ENCODE results near the gene TMEM108. TPM values are rescaled to one million over a fixed set of nuclear protein-coding genes. Genes with fewer than 3 reads are reported as not detected.

The TMEM108 gene
- total and polyA plus RNA-seq, 10 of the 15 experiments (the other 5 are each of a cell fraction or from before 2014, with no cell fraction given): 0.02 to 0.58 (median 0.12) TPM; not detected in 5

- no peak for TF ChIP-seq HCFC1 (IDR thresholded peaks at IDR 0.05; ENCODE audit: low read length)
Observed at GRCh38 chr3:133361011-133361410, 322.8 kb downstream of the TMEM108 start (continued).

GRCh38 chr3:133361435-133361834 lies 323.2 kb downstream of the TMEM108 start:
- POLR2A ChIA-PET: no interaction called here
- WGBS (ENCODE audit: insufficient coverage, insufficient replicate concordance, low lambda C conversion rate, missing lambda C conversion rate): 15% methylated on average over 4 of the region's 4 CpGs
- no peaks in the 10 kb centered on the region for H3K36me3 ChIP-seq (ENCODE audit: control insufficient read depth in 2 of 2, insufficient read depth in 2 of 2, low read length in 1 of 2)
- no peak overlapping the region for H3K9ac ChIP-seq (ENCODE audit: control insufficient read depth, insufficient read depth, low read length)
- CTCF ChIA-PET: no interaction called here
- BruUV-seq (replicated peaks): no TSS peak
- H3K27ac ChIP-seq (ENCODE audit: control insufficient read depth, insufficient read depth): no peak overlapping the region
- H3K79me2 ChIP-seq (ENCODE audit: control insufficient read depth, insufficient read depth, low read length): no peaks in the 10 kb centered on the region
- ATAC-seq: no peak
- no peaks in the 10 kb centered on the region for H3K4me1 ChIP-seq (ENCODE audit: control insufficient read depth, insufficient read depth, low read length)
- H4K20me1 ChIP-seq (ENCODE audit: control insufficient read depth, insufficient read depth): no peaks in the 10 kb centered on the region
- H3K27me3 ChIP-seq (replicated peaks in 1 of 2; ENCODE audit: control insufficient read depth in 2 of 2, insufficient read depth in 2 of 2, low read length in 1 of 2): no peaks in the 10 kb centered on the region; a peak in 2 of 4 replicates
- no peaks in the 10 kb centered on the region for H3K9me3 ChIP-seq (replicated peaks; ENCODE audit: control insufficient read depth, insufficient read depth, low read length)
- TF ChIP-seq NFYB (IDR thresholded peaks at IDR 0.05; ENCODE audit: insufficient read depth, low read depth, low read length) (no peak), STAT1 (conservative IDR thresholded peaks at IDR 0.05) (no peak)
- no peak overlapping the region for H3K4me3 ChIP-seq
- FAIRE-seq: no peak
- H3K4me2 ChIP-seq (ENCODE audit: control insufficient read depth, insufficient read depth): no peak overlapping the region
- no peak for DNase-seq (ENCODE audit: low read depth, low spot score)
- SMC1A ChIA-PET (ENCODE audit: uncharacterized antibody, unreplicated experiment): interaction anchor here (1.3 kb wide), 1 partner anchor 16 kb away, joined by 3 read pairs; no protein-coding TSS in a partner anchor
- no peak overlapping the region for H2AFZ ChIP-seq (ENCODE audit: control insufficient read depth, low read depth, low read length)
- RAD21 ChIA-PET (ENCODE audit: unreplicated experiment): no interaction called here
- intact Hi-C loops (cut with micrococcal nuclease; ENCODE audit: unreplicated experiment): no loop called here
- in situ Hi-C loops (cut with MboI): no loop called here

- in situ Hi-C loops (cut with MboI): no loop called here
- no peak overlapping the region for H3K4me3 ChIP-seq
- 24% methylated on average over 4 of the region's 4 CpGs for WGBS (ENCODE audit: insufficient coverage, insufficient replicate concordance, low lambda C conversion rate, missing lambda C conversion rate)
- peaks cover under 1% of the 10 kb centered on the region; the same call in 1 of the 2 replicates for H4K20me1 ChIP-seq (ENCODE audit: control insufficient read depth, insufficient read depth)
- H3K27me3 ChIP-seq (replicated peaks in 1 of 2; ENCODE audit: control insufficient read depth in 2 of 2, insufficient read depth in 2 of 2, low read length in 1 of 2): no peaks in the 10 kb centered on the region; a peak in 2 of 4 replicates
- intact Hi-C loops (cut with micrococcal nuclease; ENCODE audit: unreplicated experiment): no loop called here
- H3K27ac ChIP-seq (ENCODE audit: control insufficient read depth, insufficient read depth): no peak overlapping the region
- ATAC-seq (no peak), FAIRE-seq (no peak), DNase-seq (ENCODE audit: low read depth, low spot score) (no peak)
- no peaks in the 10 kb centered on the region for H3K9me3 ChIP-seq (replicated peaks; ENCODE audit: control insufficient read depth, insufficient read depth, low read length)
- no peaks in the 10 kb centered on the region for H3K79me2 ChIP-seq (ENCODE audit: control insufficient read depth, insufficient read depth, low read length)
- CTCF ChIA-PET: no interaction called here
- RAD21 ChIA-PET (ENCODE audit: unreplicated experiment): no interaction called here
- SMC1A ChIA-PET (ENCODE audit: uncharacterized antibody, unreplicated experiment): no interaction called here
- no peaks in the 10 kb centered on the region for H3K36me3 ChIP-seq (ENCODE audit: control insufficient read depth in 2 of 2, insufficient read depth in 2 of 2, low read length in 1 of 2)
- POLR2A ChIA-PET: no interaction called here
- no peak overlapping the region for H2AFZ ChIP-seq (ENCODE audit: control insufficient read depth, low read depth, low read length)
- no peaks in the 10 kb centered on the region for H3K4me1 ChIP-seq (ENCODE audit: control insufficient read depth, insufficient read depth, low read length)
- TF ChIP-seq BRCA1 (IDR thresholded peaks at IDR 0.05; ENCODE audit: low read depth, low read length) (no peak), MTA2 (IDR thresholded peaks at IDR 0.05; ENCODE audit: low read depth) (no peak), RCOR1 (conservative IDR thresholded peaks at IDR 0.05; ENCODE audit: low read depth, low read length) (no peak), ZBED1 (IDR thresholded peaks at IDR 0.05; ENCODE audit: borderline replicate concordance) (no peak), BCL3 (IDR thresholded peaks at IDR 0.05; ENCODE audit: borderline replicate concordance, insufficient read depth, low read depth, low read length, poor library complexity, severe bottlenecking) (no peak), MEF2B (IDR thresholded peaks at IDR 0.05; ENCODE audit: partially characterized antibody, poor library complexity, severe bottlenecking) (no peak), MAX (IDR thresholded peaks at IDR 0.05; ENCODE audit: low read depth, low read length) (no peak)
- H3K9ac ChIP-seq (ENCODE audit: control insufficient read depth, insufficient read depth, low read length): no peak overlapping the region
- no TSS peak for BruUV-seq (replicated peaks)
- H3K4me2 ChIP-seq (ENCODE audit: control insufficient read depth, insufficient read depth): no peak overlapping the region
Observed at GRCh38 chr3:133362539-133362938, 324.3 kb downstream of the TMEM108 start.

All from GM12878 (cell line).